GM19455 (cell line): ENCODE results near the gene DPYD.

Source experiments
- ATAC-seq: cut with Tn5 transposase; IDR thresholded peaks from one replicate; pipeline ENCODE4 v1.9.1; 2021; ENCODE audit not compliant: unreplicated experiment

The DPYD gene

GRCh38 chr1:97630948-97631347 is 289.9 kb downstream of the DPYD start:
- no peak for ATAC-seq

GRCh38 chr1:97630281-97630680 is 290.6 kb downstream of the DPYD start:
- ATAC-seq = no peak

GRCh38 chr1:97623220-97623619 is 297.6 kb downstream of the DPYD start:
- ATAC-seq = no peak

GRCh38 chr1:97621955-97622354 is 298.9 kb downstream of the DPYD start:
- no peak for ATAC-seq

GRCh38 chr1:97619706-97620105 is 301.1 kb downstream of the DPYD start:
- no peak for ATAC-seq

DNA sequence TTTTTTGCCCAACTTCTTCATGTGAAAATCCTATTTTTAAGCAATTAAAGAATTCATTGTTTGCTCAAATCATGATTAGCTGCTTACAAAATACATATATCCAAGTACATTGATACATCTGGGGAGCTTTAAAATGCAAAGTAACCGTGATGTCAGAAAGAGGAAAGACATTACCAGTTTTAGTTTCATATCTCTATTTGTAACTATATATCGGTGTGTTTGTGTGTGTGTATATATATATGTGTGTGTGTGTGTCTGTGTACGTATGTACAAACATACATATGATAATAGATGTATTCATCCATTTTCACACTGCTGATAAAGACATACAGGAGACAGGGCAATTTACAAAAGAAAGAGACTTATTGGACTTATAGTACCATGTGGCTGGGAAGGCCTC is 310.1 kb downstream of the DPYD start:
- ATAC-seq = no peak

GRCh38 chr1:97610102-97610501 is 310.7 kb downstream of the DPYD start:
- ATAC-seq = no peak

DNA sequence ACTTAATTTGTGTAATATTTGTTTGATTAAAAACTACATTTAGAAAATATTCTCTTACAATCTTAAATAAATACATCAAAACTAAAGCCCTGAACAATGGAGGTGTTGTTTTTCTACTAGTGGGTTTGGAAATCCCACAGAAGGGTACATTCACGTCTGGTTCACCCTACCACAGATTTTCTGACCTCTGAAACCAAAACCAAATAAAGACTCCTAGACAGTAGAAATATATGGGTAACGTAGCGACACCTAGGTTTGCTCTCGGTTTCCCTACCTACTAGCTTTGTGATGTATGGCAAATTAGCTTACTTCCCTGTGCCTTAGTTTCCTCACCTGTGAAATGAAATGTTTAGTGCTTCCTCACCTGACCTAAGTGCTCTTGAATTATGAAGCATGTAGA is 312.6 kb downstream of the DPYD start:
- ATAC-seq = no peak

DNA sequence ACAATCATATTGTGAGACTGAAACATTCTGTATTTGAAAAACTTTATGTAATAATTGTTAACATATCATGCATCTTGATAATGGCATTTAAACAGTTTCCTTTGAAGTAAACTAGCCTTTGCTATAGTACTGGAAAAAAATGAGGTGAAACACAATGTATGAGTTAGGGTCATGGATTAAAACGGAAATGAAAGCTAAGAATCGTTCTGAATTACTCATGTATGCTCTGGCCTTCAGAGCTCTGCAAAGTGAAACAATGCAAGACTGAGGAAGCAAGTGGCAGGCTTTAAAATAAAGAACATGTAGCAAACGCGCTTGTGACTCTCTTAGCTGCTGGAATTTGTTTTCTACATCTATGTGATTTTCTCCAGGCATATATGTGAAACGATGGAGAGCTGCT is 317.1 kb downstream of the DPYD start:
- no peak for ATAC-seq

DNA sequence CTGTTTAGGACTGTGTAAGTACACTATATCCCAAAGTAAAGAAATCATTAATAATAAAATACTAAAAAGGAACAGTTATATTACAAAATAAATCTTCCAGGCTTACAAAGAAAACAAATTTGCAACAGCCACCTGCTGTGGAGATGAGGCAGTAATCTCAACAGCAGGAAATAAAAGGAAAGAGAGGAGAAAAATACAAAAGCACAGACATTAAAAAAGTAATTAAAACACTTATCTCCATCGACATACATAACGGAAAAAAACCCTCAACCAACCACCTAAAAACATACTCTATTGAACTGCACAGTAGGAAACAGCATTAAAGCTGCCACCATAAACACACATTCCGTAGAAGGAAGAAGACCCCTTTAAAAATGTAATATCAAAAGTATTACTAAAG is 317.6 kb downstream of the DPYD start:
- ATAC-seq = no peak

DNA sequence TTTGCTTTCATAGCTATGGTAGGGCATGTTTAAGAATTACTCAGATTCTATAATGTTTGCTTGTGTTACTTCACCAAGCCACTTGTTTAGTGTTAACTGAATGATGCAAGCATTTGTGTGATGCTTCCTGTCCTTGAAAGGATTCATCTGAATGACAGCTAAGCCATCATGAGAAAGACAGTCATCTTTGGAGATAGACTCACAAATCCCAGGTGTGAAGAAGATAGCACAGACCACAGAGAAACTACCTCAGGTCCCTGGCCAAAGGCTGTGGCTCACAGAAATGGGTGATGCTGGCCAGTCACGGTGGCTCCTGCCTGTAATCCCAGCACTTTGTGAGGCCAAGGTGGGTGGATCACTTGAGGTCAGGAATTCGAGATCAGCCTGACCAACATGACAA is 321.4 kb downstream of the DPYD start:
- no peak for ATAC-seq

GRCh38 chr1:97593192-97593591 is 327.6 kb downstream of the DPYD start:
- ATAC-seq = no peak

- no peak for ATAC-seq
These were observed 332.1 kb downstream of the DPYD start for GRCh38 chr1:97588772-97589171.

GRCh38 chr1:97581614-97582051 is 339.2 kb downstream of the DPYD start:
- no peak for ATAC-seq

DNA sequence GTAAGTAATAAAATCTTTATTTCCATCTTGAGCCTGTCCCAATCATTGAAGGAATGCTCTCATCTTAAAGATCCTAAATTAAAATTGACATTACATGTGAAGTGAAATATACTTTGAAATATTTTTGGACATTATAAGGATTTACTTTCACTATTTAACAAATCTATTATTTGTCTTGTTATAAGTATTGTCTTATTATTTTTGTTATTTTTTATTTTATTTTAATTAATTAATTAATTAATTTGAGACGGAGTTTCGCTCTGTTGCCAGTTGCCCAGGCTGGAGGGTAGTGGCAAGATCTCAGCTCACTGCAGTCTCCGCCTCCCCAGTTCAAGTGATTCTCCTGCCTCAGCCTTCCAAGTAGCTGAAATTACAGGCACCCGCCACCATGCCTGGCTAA is 343.2 kb downstream of the DPYD start:
- no peak for ATAC-seq

GRCh38 chr1:97573553-97573952 is 347.3 kb downstream of the DPYD start:
- ATAC-seq = no peak

DNA sequence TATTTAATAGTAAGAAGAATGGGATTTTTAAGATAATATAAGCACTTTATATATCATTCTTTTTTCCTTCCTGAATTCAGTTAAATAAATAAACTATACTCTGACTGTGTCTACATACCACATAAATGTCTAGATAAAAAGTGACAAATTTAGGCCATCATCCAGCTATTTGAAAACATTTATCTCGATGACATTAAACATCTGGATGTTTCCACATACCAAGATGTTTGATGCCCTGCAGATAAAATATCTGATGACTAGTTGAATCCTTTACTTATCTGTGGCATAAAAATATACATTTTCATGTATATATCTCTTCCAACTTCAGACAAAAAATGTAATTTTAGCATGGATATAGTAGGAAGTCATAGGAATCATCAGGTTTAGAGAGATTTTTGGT is 348.3 kb downstream of the DPYD start:
- no peak for ATAC-seq

DNA sequence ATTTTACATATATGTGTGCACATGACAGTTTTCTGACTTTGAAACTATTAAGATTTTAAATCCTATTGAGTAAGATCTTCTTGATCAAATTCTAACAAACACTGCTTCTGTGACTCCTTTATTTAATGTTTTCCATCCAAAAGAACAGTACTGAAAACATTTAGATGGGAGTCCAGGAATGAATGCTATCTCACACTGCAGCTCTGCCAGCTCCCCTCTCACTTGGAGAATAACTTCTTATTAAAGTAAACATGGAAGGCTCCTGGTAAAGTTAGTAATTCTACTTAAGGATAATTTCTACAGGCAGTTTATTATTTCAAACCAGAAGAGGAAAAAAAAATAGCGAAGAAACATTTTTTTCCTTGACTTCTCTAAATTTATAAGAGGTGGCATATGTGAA is 349.1 kb downstream of the DPYD start:
- ATAC-seq = no peak

DNA sequence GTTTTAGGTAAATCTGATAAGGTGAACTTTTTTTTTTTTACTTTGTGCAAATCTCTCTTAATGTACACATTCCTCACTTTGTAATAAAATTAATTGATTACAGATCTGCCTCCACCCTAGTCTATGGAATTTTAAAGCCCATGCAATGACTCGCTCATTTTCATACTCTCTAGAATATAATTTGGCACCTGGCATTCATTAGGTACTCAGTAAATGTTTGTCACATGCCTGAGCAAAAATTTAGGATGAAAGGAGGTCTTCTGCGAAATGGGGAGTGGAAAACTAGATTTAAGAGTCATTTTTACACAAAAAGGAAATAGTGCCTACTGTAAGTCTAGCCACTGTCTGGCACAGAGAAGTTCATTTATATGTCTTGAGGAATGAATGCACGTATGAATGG is 350.1 kb downstream of the DPYD start:
- ATAC-seq = no peak

- ATAC-seq = no peak
These were observed 353.7 kb downstream of the DPYD start for GRCh38 chr1:97567000-97567749.

- ATAC-seq = no peak
These were observed 354.9 kb downstream of the DPYD start for GRCh38 chr1:97565886-97566285.

GRCh38 chr1:97563926-97564325 is 356.9 kb downstream of the DPYD start:
- ATAC-seq = no peak

DNA sequence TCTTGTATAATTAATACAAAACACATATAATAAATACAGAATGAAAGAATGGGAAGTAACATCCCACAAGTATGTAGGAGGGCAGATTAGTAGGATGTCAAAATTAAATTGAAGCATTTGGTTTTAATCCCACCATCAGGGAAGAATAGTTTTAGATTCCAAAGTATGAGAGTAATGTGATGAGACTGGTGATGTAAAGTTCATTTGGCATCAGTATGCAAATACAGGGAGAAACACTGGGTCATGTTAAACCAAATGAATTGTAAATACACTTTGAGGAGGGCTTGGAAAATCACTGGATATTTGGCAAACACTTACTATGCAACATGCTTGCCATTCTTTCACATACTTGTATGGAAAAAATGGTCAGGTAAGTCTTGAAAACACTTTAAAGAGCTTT is 358.8 kb downstream of the DPYD start:
- no peak for ATAC-seq
